Colonic mucosa (tissue), 4 donors: ENCODE results near the gene EXOC4. TPM values are rescaled to one million over a fixed set of nuclear protein-coding genes. Genes with fewer than 3 reads are reported as not detected.

Experiments used
- DNase-seq: peaks from one replicate; pipeline ENCODE4 v3.0.0-alpha.2; 2020
- H3K27ac ChIP-seq: fragments of 200-600 bp; one replicate; pipeline ENCODE4 v1.8.0; 2021
- H3K27me3 ChIP-seq: fragments of 200-600 bp; one replicate; pipeline ENCODE4 v1.8.0; 2021
- H3K36me3 ChIP-seq: fragments of 200-600 bp; one replicate; pipeline ENCODE4 v1.8.0; 2021
- H3K4me1 ChIP-seq: fragments of 200-600 bp; one replicate; pipeline ENCODE4 v1.8.0; 2021; ENCODE audit warnings: mild to moderate bottlenecking
- H3K4me3 ChIP-seq: fragments of 200-600 bp; one replicate; pipeline ENCODE4 v1.8.0; 2021
- H3K9ac ChIP-seq, 2 donors: one replicate each; pipeline ENCODE4 v1.7.0; 2013; ENCODE audit warnings: control low read depth in 2 of 2, low read depth in 2 of 2, low read length in 2 of 2
- H3K9me3 ChIP-seq: fragments of 200-600 bp; one replicate; pipeline ENCODE4 v1.8.0; 2021
- intact Hi-C: fragments of 100-400 bp; cut with DNase I; formaldehyde crosslinking; loops from one replicate; pipeline ENCODE4 v1.14.1; 2022
- total RNA-seq, 2 donors: library from RNA; stranded (reverse); fragmentation: NEBNext Ultra II Directional in 1 of 2; extraction: Animal tissue kit (Norgen Biotek cat#: 25700) in 1 of 2; gene quantifications; one replicate each; pipeline ENCODE4 v1.2.1, GENCODE V29; 2021
- TF ChIP-seq, protein P1 (sequence below): fragments of 200-600 bp; IDR thresholded peaks from one replicate; pipeline ENCODE4 v1.8.0; 2022; ENCODE audit warnings: antibody characterized with exemption, mild to moderate bottlenecking
- donor health status: healthy.
- donor health status: DM: no; HTN: no; CAD: no.
- donor health status: DM: no; HTN: no; CAD: no.

The EXOC4 gene
- total RNA-seq, 2 donors from 2014 or later, result 61.1 to 73.3 TPM

DNA sequence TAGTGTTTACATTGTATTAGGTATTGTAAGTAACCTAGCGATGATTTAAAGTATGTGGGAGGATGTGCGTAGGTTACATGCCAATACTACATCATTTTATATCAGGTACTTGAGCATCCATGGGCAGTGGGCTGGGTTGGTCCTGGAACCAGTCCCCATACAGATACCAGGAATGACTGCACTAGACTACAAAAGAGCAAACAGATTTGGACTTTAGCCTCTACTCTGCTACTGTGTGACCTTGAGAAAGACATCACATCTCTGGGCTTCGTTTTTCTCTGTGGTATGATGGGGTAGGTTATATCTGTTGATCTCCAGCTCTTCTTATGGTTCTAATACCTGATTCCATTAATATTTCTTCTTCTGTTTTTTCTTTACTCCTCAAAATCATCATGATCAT is 461.8 kb downstream of the EXOC4 start:
- Histone ChIP-seq H3K27ac (no peak overlapping the region), H3K27me3 (no peaks in the 10 kb centered on the region), H3K4me3 (no peak overlapping the region), H3K9me3 (no peaks in the 10 kb centered on the region), H3K36me3 (no peaks in the 10 kb centered on the region), H3K9ac (no peak overlapping the region), H3K4me1 (no peaks in the 10 kb centered on the region)
- TF ChIP-seq, protein P1, sequence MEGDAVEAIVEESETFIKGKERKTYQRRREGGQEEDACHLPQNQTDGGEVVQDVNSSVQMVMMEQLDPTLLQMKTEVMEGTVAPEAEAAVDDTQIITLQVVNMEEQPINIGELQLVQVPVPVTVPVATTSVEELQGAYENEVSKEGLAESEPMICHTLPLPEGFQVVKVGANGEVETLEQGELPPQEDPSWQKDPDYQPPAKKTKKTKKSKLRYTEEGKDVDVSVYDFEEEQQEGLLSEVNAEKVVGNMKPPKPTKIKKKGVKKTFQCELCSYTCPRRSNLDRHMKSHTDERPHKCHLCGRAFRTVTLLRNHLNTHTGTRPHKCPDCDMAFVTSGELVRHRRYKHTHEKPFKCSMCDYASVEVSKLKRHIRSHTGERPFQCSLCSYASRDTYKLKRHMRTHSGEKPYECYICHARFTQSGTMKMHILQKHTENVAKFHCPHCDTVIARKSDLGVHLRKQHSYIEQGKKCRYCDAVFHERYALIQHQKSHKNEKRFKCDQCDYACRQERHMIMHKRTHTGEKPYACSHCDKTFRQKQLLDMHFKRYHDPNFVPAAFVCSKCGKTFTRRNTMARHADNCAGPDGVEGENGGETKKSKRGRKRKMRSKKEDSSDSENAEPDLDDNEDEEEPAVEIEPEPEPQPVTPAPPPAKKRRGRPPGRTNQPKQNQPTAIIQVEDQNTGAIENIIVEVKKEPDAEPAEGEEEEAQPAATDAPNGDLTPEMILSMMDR, result no peak
- intact Hi-C loops, result no loop called here
- DNase-seq, result no peak

DNA sequence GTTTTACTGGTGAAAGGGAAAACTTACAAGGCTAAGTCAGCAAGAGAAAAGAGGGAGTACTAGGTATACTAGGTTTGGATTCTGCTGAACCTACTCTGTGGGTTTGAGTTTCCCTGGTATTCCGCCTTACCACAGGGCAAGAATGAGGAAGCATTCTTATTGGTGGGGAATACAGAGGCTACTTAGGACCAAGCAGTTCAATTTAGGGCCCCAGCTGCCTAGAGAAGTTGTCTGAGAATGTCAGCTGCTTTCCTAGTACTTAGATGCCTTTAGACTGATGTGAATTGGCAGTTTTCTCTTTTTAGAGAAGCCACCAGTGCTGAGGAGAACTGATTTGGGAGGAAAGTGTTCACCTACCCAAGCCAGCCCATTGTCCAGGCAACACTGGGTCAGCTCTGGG is 465.3 kb downstream of the EXOC4 start:
- H3K4me3 ChIP-seq, result no peak overlapping the region

DNA sequence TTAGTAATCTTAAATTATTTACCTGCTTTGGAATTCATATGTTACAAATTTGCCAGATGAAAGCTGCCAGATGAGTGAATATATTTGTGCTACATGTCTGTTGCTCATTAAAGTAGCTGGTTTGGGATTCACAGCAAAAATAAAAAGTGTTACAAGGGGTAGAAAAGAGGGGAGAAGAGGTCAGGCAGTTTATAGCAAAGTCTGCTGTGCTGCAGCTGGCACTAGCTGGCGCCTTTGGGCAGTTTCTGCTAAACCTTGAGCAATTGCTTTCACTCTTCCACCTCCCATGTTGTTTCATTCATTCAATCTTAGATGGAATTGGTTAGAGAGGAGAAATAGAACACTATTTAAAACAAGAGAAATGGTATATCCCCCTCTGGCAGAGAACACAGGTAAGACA is 470.2 kb downstream of the EXOC4 start:
- H3K36me3 ChIP-seq, result no peaks in the 10 kb centered on the region
- intact Hi-C loops, result no loop called here
- no peaks in the 10 kb centered on the region for H3K9me3 ChIP-seq
- H3K27ac ChIP-seq, result no peak overlapping the region
- H3K4me1 ChIP-seq, result no peaks in the 10 kb centered on the region
- no peaks in the 10 kb centered on the region for H3K27me3 ChIP-seq
- no peak overlapping the region for H3K4me3 ChIP-seq
- DNase-seq, result no peak
- TF ChIP-seq, protein P1, result no peak
- H3K9ac ChIP-seq, result no peak overlapping the region

More for the DNA sequence above, 465.3 kb downstream of the EXOC4 start:
- intact Hi-C loops, result no loop called here
- no peaks in the 10 kb centered on the region for H3K36me3 ChIP-seq
- H3K4me1 ChIP-seq, result no peaks in the 10 kb centered on the region
- TF ChIP-seq, protein P1, result no peak
- no peak for DNase-seq
- H3K9me3 ChIP-seq, result no peaks in the 10 kb centered on the region
- H3K27ac ChIP-seq, result no peak overlapping the region
- no peaks in the 10 kb centered on the region for H3K27me3 ChIP-seq
- no peak overlapping the region for H3K9ac ChIP-seq

DNA sequence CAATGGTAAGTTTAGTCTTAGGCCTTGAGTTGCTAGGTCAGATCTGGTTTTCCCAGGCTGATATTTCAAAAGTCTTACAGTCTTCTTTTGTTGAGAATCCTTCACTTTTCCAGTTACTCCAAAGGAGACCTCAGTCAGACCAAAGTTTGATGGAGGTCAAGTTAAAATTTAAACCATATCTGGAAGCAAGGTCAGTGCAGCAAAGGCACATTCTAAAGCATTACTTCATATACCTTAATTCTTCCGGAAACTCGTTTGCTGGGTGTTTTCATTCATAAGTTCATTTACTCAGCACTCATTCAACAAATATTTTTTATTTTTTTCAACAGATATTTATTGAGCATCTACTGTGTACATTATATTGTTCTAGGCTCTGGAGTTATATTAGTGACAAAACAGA is 471.3 kb downstream of the EXOC4 start:
- H3K36me3 ChIP-seq, result no peaks in the 10 kb centered on the region
- H3K9me3 ChIP-seq, result no peaks in the 10 kb centered on the region
- intact Hi-C loops, result no loop called here
- TF ChIP-seq, protein P1, result no peak
- H3K9ac ChIP-seq, result no peak overlapping the region
- H3K27ac ChIP-seq, result no peak overlapping the region
- no peaks in the 10 kb centered on the region for H3K27me3 ChIP-seq
- H3K4me3 ChIP-seq, result no peak overlapping the region
- no peak for DNase-seq
- H3K4me1 ChIP-seq, result no peaks in the 10 kb centered on the region

DNA sequence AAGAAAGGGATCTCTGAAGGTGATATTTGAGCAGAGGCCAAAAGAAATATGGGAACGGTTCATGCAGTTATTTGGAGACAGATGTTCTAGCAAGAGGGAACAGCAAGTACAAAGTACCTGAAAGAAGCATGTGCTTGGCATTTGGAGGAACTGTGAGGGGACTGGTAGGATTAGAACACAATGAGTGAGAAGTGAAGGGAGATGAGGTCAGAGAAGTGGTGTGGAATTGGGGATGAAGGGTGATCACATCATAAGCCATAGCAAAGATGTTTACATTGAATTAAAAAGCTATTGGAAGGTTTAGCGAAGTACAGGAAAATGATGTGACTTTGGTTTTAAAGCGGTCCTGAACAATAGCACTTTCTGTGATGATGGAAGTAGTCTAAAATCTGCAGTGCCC is 471.8 kb downstream of the EXOC4 start:
- TF ChIP-seq, protein P1, result no peak
- Histone ChIP-seq H3K4me3 (no peak overlapping the region), H3K27ac (no peak overlapping the region), H3K36me3 (no peaks in the 10 kb centered on the region), H3K27me3 (no peaks in the 10 kb centered on the region), H3K4me1 (no peaks in the 10 kb centered on the region), H3K9ac (no peak overlapping the region), H3K9me3 (no peaks in the 10 kb centered on the region)
- intact Hi-C loops, result no loop called here
- DNase-seq, result no peak
